Brain pericyte (primary cell): ENCODE results near the gene KRTAP3-1.
"Not testable (repeated sequence)": the region's sequence is repeated elsewhere in the genome, so short reads cannot be mapped to it uniquely, and the experiment has no call there.

Source experiments
- DNase-seq: peaks from one replicate; pipeline ENCODE4 v3.0.0-alpha.2; 2012; ENCODE audit warnings: low read depth, low spot score

KRTAP3-1 gene

GRCh38 chr17:41015454-41015853 is 6.5 kb upstream of the KRTAP3-1 start:
- DNase-seq, result no peak

DNA sequence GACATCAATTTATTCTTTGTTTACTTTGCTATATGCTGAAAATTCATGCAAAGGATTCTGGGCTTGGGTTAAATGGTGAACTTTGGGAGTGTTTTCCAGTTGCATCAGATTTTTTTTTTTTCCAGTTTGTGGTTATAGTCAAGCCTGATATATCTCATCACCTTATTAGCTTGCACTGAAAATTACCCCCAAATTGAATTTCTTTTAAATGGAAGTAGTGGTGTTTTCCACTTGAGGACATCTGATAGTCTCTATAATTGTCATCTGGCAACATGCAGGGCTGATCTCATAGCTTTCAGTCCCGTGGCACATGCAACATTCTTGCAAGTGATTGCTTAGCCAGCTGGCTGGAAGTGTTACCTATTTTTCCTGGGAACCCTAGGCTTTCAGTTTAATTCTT is 4.7 kb upstream of the KRTAP3-1 start:
- DNase-seq, result no peak

DNA sequence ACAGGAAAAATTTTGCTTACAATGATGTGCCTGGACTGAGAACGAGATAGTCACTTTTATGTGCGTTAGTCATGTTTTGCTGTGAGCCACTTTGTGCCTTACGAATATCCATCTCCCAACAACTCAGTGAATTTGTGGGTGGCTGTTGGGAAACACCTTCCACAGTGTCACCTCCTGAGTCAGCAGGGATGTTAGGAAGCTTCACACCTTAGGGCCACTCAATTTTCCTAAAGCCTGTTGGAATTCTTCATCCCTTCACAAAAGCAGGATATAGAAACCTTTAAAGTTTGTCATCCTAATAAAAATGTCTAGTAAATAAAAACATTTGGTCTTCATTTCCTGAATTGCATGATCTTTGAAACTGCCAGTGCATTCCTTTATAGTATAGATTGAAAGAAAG is 4.3 kb upstream of the KRTAP3-1 start:
- no peak for DNase-seq

GRCh38 chr17:41012326-41013120 is 3.6 kb upstream of the KRTAP3-1 start:
- no peak for DNase-seq

- DNase-seq, result no peak
Measured at GRCh38 chr17:41010441-41010840, 1.5 kb upstream of the KRTAP3-1 start.

DNA sequence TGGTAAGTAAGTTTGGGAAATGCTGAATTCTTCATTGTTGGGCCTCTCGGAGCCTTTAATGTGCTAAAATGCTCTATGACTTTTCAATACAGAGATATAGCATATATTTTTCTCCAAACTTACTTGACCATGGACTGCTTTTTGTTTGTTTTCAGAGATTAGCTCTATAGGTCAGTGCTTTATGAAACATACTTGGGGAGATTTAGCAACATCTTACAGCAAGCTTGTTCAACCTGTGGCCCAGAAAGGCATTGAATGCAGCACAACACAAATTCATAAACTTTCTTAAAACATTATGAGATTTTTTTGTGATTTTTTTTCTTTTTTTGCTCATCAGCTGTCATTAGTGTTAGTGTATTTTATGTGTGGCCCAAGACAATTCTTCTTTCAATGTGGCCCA is 1.0 kb upstream of the KRTAP3-1 start:
- no peak for DNase-seq

- no peak for DNase-seq
Measured at GRCh38 chr17:41009301-41009760, 403 bp upstream of the KRTAP3-1 start.

- no peak for DNase-seq
Measured at GRCh38 chr17:41004397-41004796, 4.5 kb downstream of the KRTAP3-1 start.

- no peak for DNase-seq
Measured at GRCh38 chr17:41003926-41004325, 5.0 kb downstream of the KRTAP3-1 start.

DNA sequence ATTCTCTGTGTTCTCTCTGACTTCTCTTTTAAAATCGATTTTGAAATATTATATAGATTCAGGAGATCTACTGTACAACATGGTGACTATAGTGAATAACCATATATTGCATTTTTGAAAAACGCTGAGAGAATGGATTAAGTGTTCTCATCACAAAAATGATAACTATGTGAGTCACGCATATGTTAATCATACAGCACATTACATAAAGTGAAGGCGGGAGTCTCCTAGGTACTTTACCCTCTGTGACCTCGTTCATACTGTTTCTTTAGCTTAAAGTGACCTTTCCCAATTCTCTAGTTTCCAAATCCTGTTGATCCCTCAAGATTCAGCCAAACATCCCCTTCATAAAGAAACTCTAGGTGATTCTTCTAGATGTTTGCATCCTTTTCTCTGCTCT is 6.1 kb downstream of the KRTAP3-1 start:
- DNase-seq, result no peak

DNA sequence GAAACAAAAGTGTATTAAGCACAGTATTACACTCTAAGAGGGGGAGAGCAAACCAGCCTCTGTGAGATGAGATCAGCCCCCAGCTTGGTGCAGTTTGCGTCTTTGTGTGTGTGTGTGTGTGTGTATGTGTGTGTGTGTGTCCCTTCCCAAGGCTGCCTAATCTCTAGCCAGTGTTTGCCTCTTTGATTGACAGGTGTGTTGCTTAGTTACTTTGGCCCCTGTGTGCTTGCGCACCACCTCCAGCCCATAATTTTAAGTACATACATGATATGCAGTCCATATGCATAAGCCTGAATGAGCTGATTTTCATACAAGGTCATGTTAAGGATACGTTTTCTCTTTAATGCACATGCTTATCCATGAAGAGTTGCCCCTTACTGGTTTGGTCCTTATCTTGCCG is 7.1 kb downstream of the KRTAP3-1 start:
- no peak for DNase-seq

DNA sequence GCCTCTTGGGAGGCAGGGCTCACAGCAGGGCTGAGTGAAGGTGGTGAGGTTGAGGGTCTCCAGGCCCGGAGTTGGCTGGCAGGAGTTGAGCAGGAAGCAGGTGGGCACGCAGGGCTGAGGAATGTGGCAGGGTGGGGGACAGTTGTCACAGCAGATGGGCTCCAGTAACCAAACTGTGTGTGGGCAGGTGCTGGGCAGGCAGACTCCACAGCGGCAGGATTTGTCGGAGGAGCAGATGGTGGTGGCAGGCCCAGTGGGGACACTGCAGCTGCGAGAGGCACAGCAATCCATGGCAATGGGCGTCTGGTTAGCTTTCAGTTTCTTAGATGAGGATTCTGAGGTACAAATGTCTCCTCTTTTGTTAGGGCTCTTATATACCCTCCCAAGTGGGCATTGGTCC is 9.4 kb downstream of the KRTAP3-1 start, which contains the start of gene KRTAP3-2:
TSS of gene KRTAP3-2 (minus strand) at position 344 of the 400 bp plus-strand sequence. CDS start at position 291, 53 bp downstream.
- not testable (repeated sequence) for DNase-seq

DNA sequence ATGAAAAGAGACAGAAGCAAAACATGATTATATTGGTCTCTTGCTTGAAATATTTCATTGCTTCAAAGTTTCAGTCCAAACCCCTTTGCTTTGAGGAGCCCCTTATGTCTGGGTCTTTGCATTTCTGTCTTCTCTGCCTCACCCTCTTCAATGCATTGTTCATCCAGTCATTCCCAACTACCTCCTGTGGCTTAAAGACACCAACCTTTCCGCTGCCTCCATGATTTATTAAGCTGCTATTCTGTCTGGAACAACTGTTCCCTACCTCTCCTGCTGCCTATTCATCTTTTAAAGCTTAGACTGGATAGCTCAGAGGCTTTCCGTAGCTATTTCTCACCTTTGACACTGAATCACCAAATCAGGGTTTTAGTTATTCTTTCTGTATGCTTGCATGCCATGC is 11.6 kb downstream of the KRTAP3-1 start:
- no peak for DNase-seq

- DNase-seq, result no peak
Measured at GRCh38 chr17:40996829-40997228, 12.1 kb downstream of the KRTAP3-1 start.

- no peak for DNase-seq
Measured at GRCh38 chr17:40995116-40995515, 13.8 kb downstream of the KRTAP3-1 start.

DNA sequence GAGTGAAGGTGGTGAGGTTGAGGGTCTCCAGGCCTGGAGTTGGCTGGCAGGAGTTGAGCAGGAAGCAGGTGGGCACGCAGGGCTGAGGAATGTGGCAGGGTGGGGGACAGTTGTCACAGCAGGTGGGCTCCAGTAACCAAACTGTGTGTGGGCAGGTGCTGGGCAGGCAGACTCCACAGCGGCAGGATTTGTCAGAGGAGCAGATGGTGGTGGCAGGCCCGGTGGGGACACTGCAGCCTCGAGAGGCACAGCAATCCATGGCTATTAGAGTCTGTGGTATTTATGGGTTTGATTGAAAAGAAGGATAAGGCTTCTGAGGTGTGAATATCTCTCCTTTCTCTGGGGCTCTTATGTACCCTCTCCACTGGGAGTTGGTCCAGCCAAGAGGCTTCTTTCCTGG is 15.1 kb downstream of the KRTAP3-1 start, which contains the start of gene KRTAP3-3:
TSS of gene KRTAP3-3 (minus strand) at position 326 of the 400 bp plus-strand sequence. CDS start at position 259, 67 bp downstream.
- no peak for DNase-seq

GRCh38 chr17:40993084-40993483 is 15.8 kb downstream of the KRTAP3-1 start:
- no peak for DNase-seq

GRCh38 chr17:40992666-40993065 is 16.3 kb downstream of the KRTAP3-1 start:
- no peak for DNase-seq

DNA sequence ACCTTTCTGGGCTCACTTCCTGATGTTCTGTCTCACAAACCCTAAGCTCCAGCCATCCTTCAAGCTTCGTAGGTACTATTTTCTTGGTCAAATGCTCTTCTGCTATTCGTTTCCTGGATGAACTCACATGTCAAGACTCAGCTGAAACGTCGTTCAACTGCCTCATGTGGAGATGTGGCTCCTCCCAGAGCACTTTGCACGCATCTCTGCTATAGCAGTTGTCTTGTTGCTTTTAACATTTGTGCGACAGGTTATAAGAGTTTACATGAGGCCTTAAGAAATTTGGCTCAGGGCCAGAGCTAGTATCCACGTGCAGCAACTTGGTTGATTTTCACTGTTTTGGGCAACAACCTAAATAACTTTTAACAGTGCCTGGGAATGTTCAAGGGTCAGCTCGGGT is 22.0 kb downstream of the KRTAP3-1 start:
- no peak for DNase-seq

DNA sequence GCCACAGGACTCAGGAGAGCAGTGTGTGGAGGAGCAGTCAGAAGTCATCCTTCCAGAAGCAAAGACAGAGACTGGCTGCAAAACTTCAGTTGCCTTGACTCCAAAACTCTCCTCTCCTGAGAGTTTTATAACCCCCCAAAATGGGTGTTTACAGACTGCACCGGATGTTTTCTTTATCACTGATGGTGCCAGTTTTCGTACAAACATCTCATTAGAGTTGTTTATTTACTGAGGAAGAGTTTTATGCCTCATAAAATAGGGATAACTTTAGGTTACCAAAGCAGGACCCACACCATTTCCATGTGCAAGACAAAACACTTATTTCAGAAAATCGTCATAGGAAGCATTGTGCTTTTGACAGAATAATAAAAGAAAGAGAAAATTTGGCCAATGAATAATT is 24.7 kb downstream of the KRTAP3-1 start, which contains the start of gene KRT40:
TSS of gene KRT40 (minus strand) at position 101 of the 400 bp plus-strand sequence. CDS start at position 48, 53 bp downstream.
- DNase-seq, result no peak

DNA sequence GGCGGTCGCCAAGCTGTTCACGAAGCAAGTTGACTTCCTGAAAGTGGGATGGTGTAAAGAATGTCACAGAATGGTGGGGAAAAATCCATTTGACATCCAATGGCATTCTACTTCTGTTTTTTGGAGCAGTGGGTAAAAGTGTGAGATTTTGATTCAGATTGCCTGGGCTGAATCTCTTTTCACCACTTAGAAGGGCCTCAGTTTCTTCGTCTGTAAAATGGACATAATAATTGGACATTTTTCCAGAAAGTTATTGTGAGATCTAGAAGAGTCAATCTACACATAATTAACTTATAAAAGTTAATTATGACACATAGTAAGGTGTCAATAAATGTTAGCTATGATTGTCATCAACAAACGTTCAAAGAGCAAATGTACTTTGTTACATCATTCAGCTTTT is 27.8 kb downstream of the KRTAP3-1 start:
- no peak for DNase-seq

DNA sequence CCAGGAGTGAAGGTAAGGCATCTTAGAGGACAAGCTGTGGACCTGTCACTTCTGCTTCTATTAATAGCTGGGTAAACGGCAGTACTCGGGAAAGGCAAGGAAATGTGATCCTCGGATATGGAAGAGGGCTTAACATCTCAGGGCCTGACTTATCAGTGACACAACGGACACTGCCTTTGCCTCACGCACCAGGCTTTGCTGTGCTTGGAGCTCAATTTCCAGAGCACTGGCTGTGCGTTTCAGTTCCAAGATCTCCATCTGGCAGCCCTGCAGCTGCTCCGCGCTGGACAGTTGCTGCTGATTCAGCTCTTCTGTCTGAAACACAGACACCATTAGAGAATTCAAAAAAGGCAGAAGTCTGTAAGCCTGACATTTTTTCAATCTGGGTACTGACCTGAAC is 28.3 kb downstream of the KRTAP3-1 start:
- no peak for DNase-seq

- no peak for DNase-seq
Measured at GRCh38 chr17:40980117-40980516, 28.8 kb downstream of the KRTAP3-1 start.
